Endothelial cell of umbilical vein (primary cell): ENCODE data around the gene ZRSR2. TPM values are rescaled to one million over a fixed set of nuclear protein-coding genes. Genes with fewer than 3 reads are reported as not detected.

Experiments
- BruUV-seq: library from RNA; stranded (reverse); fragments of 400-500 nt; replicated peaks from 2 replicates; lab custom pipeline; 2021; lab: Mats Ljungman, UMichigan
- CTCF ChIA-PET: fragments of 300-600, 350-600 bp; sonication (Branson Sonifier 250); formaldehyde crosslinking; loops from one replicate; lab custom pipeline; 2021; ENCODE audit warnings: antibody characterized with exemption, inconsistent platforms; lab: Charles Lee
- POLR2A ChIA-PET: fragments of 300-600, 350-600 bp; sonication (Branson Sonifier 250); formaldehyde crosslinking; loops from one replicate; lab custom pipeline; 2021; ENCODE audit warnings: antibody characterized with exemption, inconsistent platforms; lab: Charles Lee
- DNase-seq: peaks from one replicate; pipeline ENCODE4 v3.0.0-alpha.2; 2011; ENCODE audit warnings: low read depth, low spot score
- FAIRE-seq: peaks from 2 replicates; lab custom pipeline; 2011; peaks lifted over from hg19 to GRCh38; lab: Jason Lieb, UNC
- H2AFZ ChIP-seq: 2 replicates; pipeline ENCODE4 v1.6.0; 2012; ENCODE audit warnings: low read depth, low read length, control low read depth, inconsistent platforms
- H3K27ac ChIP-seq: 2 replicates; pipeline ENCODE4 v1.5.1; 2011; ENCODE audit warnings: low read depth, mild to moderate bottlenecking, control low read depth, low read length, moderate library complexity; ENCODE audit not compliant: insufficient read depth
- H3K27me3 ChIP-seq, 2 experiments: 2 replicates each; pipeline versions ENCODE4 v1.6.0 to v1.6.1; 2011; ENCODE audit warnings: low read length in 2 of 2, mixed read lengths in 1 of 2; ENCODE audit not compliant: control insufficient read depth in 2 of 2, insufficient read depth in 2 of 2
- H3K36me3 ChIP-seq, 2 experiments: 2 replicates in 1 of 2; 3 replicates in 1 of 2; pipeline ENCODE4 v1.5.1; 2011; ENCODE audit warnings: low read length in 2 of 2, mild to moderate bottlenecking in 1 of 2, moderate library complexity in 1 of 2; ENCODE audit not compliant: control insufficient read depth in 2 of 2, insufficient read depth in 2 of 2; ENCODE audit errors: extremely low read depth in 1 of 2
- H3K4me1 ChIP-seq: 3 replicates; pipeline ENCODE4 v1.5.1; 2011; ENCODE audit warnings: mild to moderate bottlenecking, low read length; ENCODE audit not compliant: control insufficient read depth, insufficient read depth; ENCODE audit errors: extremely low read depth
- H3K4me2 ChIP-seq: 2 replicates; pipeline ENCODE4 v1.6.1; 2011; ENCODE audit warnings: low read length, control low read depth, mixed read lengths; ENCODE audit not compliant: insufficient read depth
- H3K4me3 ChIP-seq, 3 experiments: fragments of 200-600 bp in 1 of 3; sonication (generic), shearing (Covaris generic) in 1 of 3; replicated peaks in 1 of 3; 2 replicates each; pipeline ENCODE4 v1.5.1; 2011 to 2016; ENCODE audit warnings: control low read depth in 3 of 3, low read length in 3 of 3, mild to moderate bottlenecking in 2 of 3, inconsistent platforms in 1 of 3, low read depth in 1 of 3, moderate library complexity in 1 of 3; ENCODE audit not compliant: insufficient read depth in 1 of 3
- H3K79me2 ChIP-seq: 2 replicates; pipeline ENCODE4 v1.6.0; 2012; ENCODE audit warnings: low read length, inconsistent platforms; ENCODE audit not compliant: control insufficient read depth, insufficient read depth
- H3K9ac ChIP-seq: replicated peaks from 2 replicates; pipeline ENCODE3; 2011; ENCODE audit warnings: low read length, control low read depth; ENCODE audit not compliant: insufficient read depth; ENCODE audit errors: extremely low read depth
- H3K9me1 ChIP-seq: replicated peaks from 3 replicates; pipeline ENCODE4 v1.6.0; 2011; ENCODE audit warnings: mild to moderate bottlenecking, low read length; ENCODE audit not compliant: control insufficient read depth, insufficient read depth; ENCODE audit errors: extremely low read depth
- H3K9me3 ChIP-seq: replicated peaks from 2 replicates; pipeline ENCODE4 v1.5.1; 2012; ENCODE audit warnings: low read length, inconsistent platforms; ENCODE audit not compliant: control insufficient read depth, insufficient read depth
- H4K20me1 ChIP-seq: replicated peaks from 2 replicates; pipeline ENCODE3; 2011; ENCODE audit warnings: mild to moderate bottlenecking, low read length; ENCODE audit not compliant: control insufficient read depth, insufficient read depth; ENCODE audit errors: extremely low read depth
- CTCF ChIP-seq, 2 donors: IDR thresholded peaks; 1 replicate in 1 of 2; 2 replicates in 1 of 2; pipeline ENCODE4 v1.5.1; 2011; ENCODE audit warnings: low read length in 2 of 2, mild to moderate bottlenecking in 2 of 2, moderate library complexity in 2 of 2, control low read depth in 1 of 2, inconsistent platforms in 1 of 2, low read depth in 1 of 2; ENCODE audit not compliant: insufficient read depth in 1 of 2; ENCODE audit errors: extremely low read depth in 1 of 2
- EZH2 ChIP-seq: IDR thresholded peaks from 2 replicates; pipeline ENCODE4 v1.6.1; 2012; ENCODE audit warnings: borderline replicate concordance, low read depth, mild to moderate bottlenecking, moderate library complexity, low read length, inconsistent platforms; ENCODE audit not compliant: severe bottlenecking
- FOS ChIP-seq: IDR thresholded peaks from 2 replicates; pipeline ENCODE4 v1.6.1; 2011; ENCODE audit warnings: mild to moderate bottlenecking, low read length, moderate library complexity, borderline replicate concordance; ENCODE audit not compliant: insufficient read depth
- GATA2 ChIP-seq: IDR thresholded peaks from 2 replicates; pipeline ENCODE4 v1.7.0; 2011; ENCODE audit warnings: low read depth, mild to moderate bottlenecking, moderate library complexity, mixed read lengths, low read length; ENCODE audit not compliant: insufficient read length, insufficient read depth
- JUN ChIP-seq: IDR thresholded peaks from 2 replicates; pipeline ENCODE4 v1.6.1; 2011; ENCODE audit warnings: borderline replicate concordance, low read depth; ENCODE audit not compliant: insufficient read length, insufficient read depth
- MAX ChIP-seq: IDR thresholded peaks from 2 replicates; pipeline ENCODE4 v1.6.1; 2011; ENCODE audit not compliant: insufficient read depth, insufficient read length
- MYC ChIP-seq: IDR thresholded peaks from one replicate; pipeline ENCODE4 v1.6.1; 2011; ENCODE audit warnings: mild to moderate bottlenecking, low read depth, low read length
- POLR2A ChIP-seq: IDR thresholded peaks from 2 replicates; pipeline ENCODE4 v1.6.1; 2012; ENCODE audit warnings: low read depth, mild to moderate bottlenecking, control low read depth, low read length
- POLR2AphosphoS5 ChIP-seq: IDR thresholded peaks from 2 replicates; pipeline ENCODE4 v1.6.1; 2012; ENCODE audit warnings: low read depth, mild to moderate bottlenecking, control low read depth, low read length, moderate library complexity; ENCODE audit not compliant: insufficient read depth
- dilution Hi-C: fragments of 300-500 bp; cut with MboI; formaldehyde crosslinking; loops from one replicate; pipeline ENCODE4 v1.15.0; 2019; ENCODE audit warnings: low sequenced_read_pairs; ENCODE audit not compliant: extremely low pct_ligation_motif_present
- intact Hi-C: fragments of 100-400 bp; cut with micrococcal nuclease; formaldehyde crosslinking; loops from one replicate; pipeline ENCODE4 v1.10.0; 2022
- polyA plus RNA-seq, 4 experiments: library from polyadenylated mRNA; depleted of rRNA in 3 of 4; stranded (reverse) in 3 of 4; unstranded in 1 of 4; fragments of >200 nt; gene quantifications; 2 replicates each; pipeline versions ENCODE4 v1.2.1 to v1.2.3, GENCODE V29; 2011 to 2012; ENCODE audit warnings: missing spikeins in 1 of 4
- total RNA-seq: library from RNA; stranded (reverse); gene quantifications from 2 replicates; pipeline ENCODE4 v1.2.3, GENCODE V29; 2021

Gene ZRSR2
- total and polyA plus RNA-seq, 2 donors (not counting 3 experiments of a cell fraction or from before 2014, with no cell fraction given) = 3.3 to 8.1 TPM

- dilution Hi-C loops (no loop called here), intact Hi-C loops (no loop called here)
- Histone ChIP-seq H3K4me1 (no peaks in the 10 kb centered on the region), H3K27me3 (no peaks in the 10 kb centered on the region), H2AFZ (no peak overlapping the region), H3K9ac (no peak overlapping the region), H4K20me1 (no peaks in the 10 kb centered on the region), H3K9me1 (no peaks in the 10 kb centered on the region), H3K9me3 (no peaks in the 10 kb centered on the region), H3K36me3 (peaks cover 0 to 3% of the 10 kb centered on the region in 2 experiments), H3K27ac (no peak overlapping the region), H3K4me3 (no peak overlapping the region), H3K4me2 (no peak overlapping the region), H3K79me2 (no peaks in the 10 kb centered on the region)
- CTCF ChIA-PET = interaction anchor here (0.6 to 1.1 kb wide), 2 partner anchors 10 to 836 kb away, joined by 3 read pairs; no protein-coding TSS in a partner anchor
- FAIRE-seq = no peak
- TF ChIP-seq POLR2A = no peak
- no peak for TF ChIP-seq EZH2
- TF ChIP-seq POLR2AphosphoS5 = no peak
- no peak for TF ChIP-seq GATA2
- no peak for TF ChIP-seq CTCF (IDR thresholded peaks at IDR 0.05; ENCODE audit: extremely low read depth in 1 of 2, insufficient read depth in 1 of 2, low read depth in 1 of 2, low read length in 2 of 2)
- no peak for TF ChIP-seq FOS
- TF ChIP-seq MYC = no peak
- TF ChIP-seq MAX = no peak
- TF ChIP-seq JUN = no peak
- POLR2A ChIA-PET = no interaction called here
- BruUV-seq = no TSS peak
- no peak for DNase-seq
These were observed 35.7 kb downstream of the ZRSR2 start for GRCh38 chrX:15825936-15826335.
